ENCODE results near the gene UBAC2. TPM values are rescaled to one million over a fixed set of nuclear protein-coding genes. Genes with fewer than 3 reads are reported as not detected.

Gene UBAC2
- total RNA-seq, 1 donor from 2014 or later, result 36.3 TPM

GRCh38 chr13:99178636-99179035 is 22.0 kb upstream of the UBAC2 start:
- intact Hi-C loops (cut with micrococcal nuclease), result loop anchor here (5.0 kb wide), 1 partner anchor 259 kb away; no protein-coding TSS in a partner anchor
- DNase-seq, result peak; percentile 58

DNA sequence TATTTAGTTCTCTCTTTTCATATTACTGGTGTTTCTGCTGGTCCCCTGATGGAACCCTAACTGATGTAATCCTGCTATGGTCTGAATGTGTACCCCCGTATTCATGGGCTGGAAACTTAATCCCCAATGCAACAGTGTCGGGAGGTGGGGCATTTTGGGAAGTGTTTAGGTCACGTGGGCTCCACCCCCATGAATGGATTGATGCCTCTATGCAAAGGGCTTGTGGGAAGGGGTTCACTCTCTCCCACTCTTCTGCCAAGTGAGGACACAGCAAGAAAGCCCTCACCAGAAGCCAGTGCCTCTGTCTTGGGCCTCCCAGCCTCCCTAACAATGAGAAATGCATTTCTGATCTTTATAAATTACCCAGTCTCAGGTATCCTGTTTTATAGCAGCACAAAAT is 21.2 kb upstream of the UBAC2 start:
- intact Hi-C loops (cut with micrococcal nuclease), result loop anchor here (5.0 kb wide), 1 partner anchor 258 kb away; no protein-coding TSS in a partner anchor
- no peak for DNase-seq
- ATAC-seq, result no peak

More at GRCh38 chr13:99178636-99179035, 22.0 kb upstream of the UBAC2 start:
- ATAC-seq, result peak; percentile 49

DNA sequence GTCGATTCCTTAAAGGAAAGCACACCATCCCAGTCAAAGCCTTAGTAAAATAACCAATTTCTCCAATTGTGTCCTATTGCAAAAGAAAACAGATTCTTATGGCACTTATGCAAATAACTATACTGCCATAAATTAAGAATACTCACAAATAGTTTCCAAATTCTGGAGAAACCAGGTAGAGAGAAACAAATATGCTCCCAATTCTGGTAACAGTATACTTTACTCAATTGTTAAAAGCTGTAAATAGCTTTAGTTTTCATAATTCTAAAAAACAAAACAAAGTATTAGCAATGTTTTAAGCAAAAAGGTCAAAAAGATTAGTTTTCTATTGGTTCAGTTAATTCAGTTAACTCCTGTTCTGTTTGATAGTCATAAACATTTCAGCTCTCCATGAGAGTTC is 18.2 kb upstream of the UBAC2 start:
- DNase-seq (no peak), ATAC-seq (no peak)
- intact Hi-C loops (cut with micrococcal nuclease), result no loop called here

DNA sequence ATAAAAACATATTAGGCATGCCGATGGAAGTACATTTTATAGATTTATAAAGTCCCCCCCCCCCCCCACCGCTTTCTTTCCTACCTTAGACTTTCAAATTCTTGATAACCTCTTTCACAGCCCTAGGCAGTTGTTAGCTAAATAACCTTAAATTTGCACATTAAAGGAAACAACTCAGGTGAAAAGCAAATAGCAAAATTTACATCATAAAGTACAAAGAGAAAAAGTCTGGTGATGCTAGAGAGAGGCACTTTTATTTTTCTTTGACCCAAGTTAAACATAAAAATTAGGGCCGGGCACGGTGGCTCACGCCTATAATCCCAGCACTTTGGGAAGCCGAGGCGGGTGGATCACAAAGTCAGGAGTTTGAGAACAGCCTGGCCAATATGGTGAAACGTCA is 15.0 kb upstream of the UBAC2 start:
- ATAC-seq (no peak), DNase-seq (no peak)
- intact Hi-C loops (cut with micrococcal nuclease), result no loop called here

GRCh38 chr13:99190147-99190985 is 10.3 kb upstream of the UBAC2 start:
- DNase-seq (no peak), ATAC-seq (peak; percentile 28)
- intact Hi-C loops (cut with micrococcal nuclease), result no loop called here

- ATAC-seq, result no peak
- no peak for DNase-seq
- intact Hi-C loops (cut with micrococcal nuclease), result no loop called here
These were observed 9.2 kb upstream of the UBAC2 start for GRCh38 chr13:99191336-99191899.

- ATAC-seq (no peak), DNase-seq (no peak)
- intact Hi-C loops (cut with micrococcal nuclease), result no loop called here
These were observed 8.7 kb upstream of the UBAC2 start for GRCh38 chr13:99191900-99192399.

DNA sequence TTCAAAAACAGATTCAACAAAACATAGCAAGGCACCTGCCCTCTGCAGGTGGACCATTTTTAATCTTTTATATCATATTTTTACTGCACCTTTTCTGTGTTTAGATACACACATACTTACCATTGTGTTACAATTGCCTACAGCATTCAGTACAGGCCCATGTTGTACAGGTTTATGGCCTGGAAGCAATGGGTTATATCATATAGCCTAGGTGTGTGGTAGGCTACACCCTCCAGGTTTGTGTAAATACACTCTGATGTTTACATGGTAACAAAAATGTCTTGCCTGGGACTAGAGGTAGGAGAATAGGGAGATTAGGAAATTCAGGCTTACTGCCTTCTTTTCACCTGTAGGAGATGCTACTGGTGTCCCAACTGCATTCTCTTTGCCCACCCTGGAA is 8.2 kb upstream of the UBAC2 start:
- intact Hi-C loops (cut with micrococcal nuclease), result no loop called here
- DNase-seq (no peak), ATAC-seq (no peak)

GRCh38 chr13:99193152-99193551 is 7.5 kb upstream of the UBAC2 start:
- intact Hi-C loops (cut with micrococcal nuclease), result no loop called here
- ATAC-seq (no peak), DNase-seq (no peak)

- DNase-seq (no peak), ATAC-seq (no peak)
- intact Hi-C loops (cut with micrococcal nuclease), result no loop called here
These were observed 4.1 kb upstream of the UBAC2 start for GRCh38 chr13:99196466-99197116.

DNA sequence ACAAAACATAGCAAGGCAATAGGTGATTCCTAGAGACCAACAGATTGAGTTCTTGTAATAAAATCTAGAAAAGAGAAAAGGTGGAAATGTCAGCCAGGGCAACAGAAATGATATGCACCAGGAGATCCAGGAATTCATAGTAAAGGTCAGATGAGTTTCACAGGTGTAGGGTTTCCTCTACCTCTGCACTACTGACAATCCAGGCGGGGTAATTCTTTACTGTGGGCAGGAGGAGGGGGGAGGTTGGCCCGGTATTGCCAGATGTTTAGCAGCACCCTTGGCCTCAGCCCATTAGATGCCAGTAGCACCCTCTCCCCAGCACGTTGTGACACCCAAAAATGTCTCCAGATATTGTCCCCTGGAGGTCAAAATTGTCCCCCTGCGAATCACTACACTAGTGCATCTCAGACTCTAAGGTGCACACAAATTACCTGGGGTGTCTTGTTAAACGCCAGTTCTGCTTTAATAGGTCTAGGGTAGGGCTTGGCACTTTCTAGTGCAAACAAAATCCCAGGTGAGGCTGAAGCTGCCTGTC is 3.5 kb upstream of the UBAC2 start:
- ATAC-seq (no peak), DNase-seq (no peak)
- intact Hi-C loops (cut with micrococcal nuclease), result no loop called here

DNA sequence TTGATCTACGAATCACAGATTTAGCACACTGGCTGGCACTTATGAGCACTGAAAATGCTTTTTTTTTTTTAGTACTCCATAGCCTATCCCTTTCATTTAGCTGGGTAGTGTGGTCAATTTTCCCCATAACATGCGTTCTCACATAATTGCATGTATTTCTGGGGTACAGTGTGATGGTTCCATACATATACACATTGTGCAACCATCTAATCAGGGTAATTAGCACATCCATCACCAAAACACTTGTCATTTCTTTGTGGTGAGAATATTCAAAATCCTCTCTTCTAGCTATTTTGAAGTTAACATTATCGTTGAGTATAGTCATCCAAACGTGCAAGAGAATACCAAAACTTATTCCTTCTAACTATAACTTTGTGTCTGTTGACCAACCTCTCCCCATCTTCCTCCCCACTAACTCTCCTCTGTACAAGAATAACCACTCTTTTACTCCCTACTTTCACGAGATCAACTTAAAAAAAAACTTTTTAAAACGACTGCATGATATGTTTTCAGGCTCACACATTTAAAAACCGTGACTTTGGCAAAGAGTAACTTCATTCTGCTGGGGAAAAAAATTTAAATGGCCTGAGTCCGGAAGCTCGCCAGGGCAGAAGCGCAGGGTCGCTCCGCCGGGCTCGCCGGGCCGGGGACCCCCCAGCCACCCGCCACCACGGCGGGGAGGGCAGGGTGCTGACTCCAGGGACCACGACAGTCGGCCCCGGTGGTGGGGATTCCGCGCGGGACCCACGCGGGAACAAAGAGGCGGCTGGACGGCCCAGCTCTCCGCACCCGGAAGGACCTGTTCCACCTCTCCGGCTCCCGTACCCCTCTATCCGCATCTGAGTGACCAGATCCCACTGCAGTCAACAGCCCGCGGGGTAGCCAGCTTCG is 868 bp upstream of the UBAC2 start:
- no peak for ATAC-seq
- DNase-seq, result no peak
- intact Hi-C loops (cut with micrococcal nuclease), result no loop called here

- intact Hi-C loops (cut with micrococcal nuclease), result no loop called here
- DNase-seq (no peak), ATAC-seq (no peak)
These were observed 3.2 kb downstream of the UBAC2 start for GRCh38 chr13:99203601-99204579.

- ATAC-seq (no peak), DNase-seq (no peak)
- intact Hi-C loops (cut with micrococcal nuclease), result no loop called here
These were observed 5.1 kb downstream of the UBAC2 start for GRCh38 chr13:99205621-99206220.

DNA sequence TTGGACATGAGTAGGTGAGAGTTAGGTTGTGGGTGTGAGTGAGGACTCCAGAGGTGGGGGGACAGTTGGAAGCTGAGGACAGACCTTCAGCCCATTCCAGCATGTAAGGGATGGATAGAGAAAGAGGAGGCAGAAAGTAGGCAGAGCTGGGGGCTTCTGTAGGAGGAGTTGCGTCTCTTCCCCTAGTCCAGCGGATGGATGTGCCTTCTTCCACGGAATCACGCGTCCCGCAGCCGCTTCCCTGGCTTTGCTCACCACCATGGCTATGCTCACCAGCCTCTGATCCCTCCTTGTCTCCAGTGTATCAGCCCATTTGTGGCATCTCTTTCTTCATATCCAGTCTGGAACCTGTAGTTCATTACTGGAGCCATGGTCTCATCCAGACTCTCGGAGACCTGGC is 5.6 kb downstream of the UBAC2 start:
- no peak for ATAC-seq
- DNase-seq, result no peak
- intact Hi-C loops (cut with micrococcal nuclease), result no loop called here

DNA sequence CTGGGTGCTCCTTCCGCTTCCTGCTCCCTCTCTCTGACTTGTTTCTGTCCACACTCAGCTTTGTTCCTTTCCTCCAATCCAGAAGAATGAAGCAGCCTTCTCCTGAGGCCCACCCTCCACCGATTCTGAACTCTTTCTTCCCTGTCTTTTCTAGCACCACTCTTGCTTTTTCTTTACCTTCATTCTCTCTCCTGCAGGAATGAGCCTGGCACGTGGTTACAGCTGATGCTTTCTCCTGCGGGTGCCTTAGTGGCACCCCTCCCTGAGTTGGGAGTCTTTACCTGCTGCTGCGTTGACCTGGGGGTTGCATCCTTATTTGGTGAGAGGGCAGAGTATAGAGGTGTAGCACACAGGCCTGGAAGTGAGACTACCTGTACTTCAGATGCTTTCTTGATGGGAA is 6.2 kb downstream of the UBAC2 start:
- DNase-seq, result no peak
- ATAC-seq, result no peak
- intact Hi-C loops (cut with micrococcal nuclease), result no loop called here

GRCh38 chr13:99207511-99207910 is 6.9 kb downstream of the UBAC2 start:
- no peak for DNase-seq

More at GRCh38 chr13:99207511-99207910, 6.9 kb downstream of the UBAC2 start:
- no peak for ATAC-seq
- intact Hi-C loops (cut with micrococcal nuclease), result no loop called here

All from left ventricle myocardium superior (tissue), 1 donor.